C4-2B (cell line): ENCODE measurements around the gene HIF1A.

Experiments
- CTCF ChIP-seq: fragments of 450-650 bp; conservative IDR thresholded peaks from 2 replicates; pipeline ENCODE4 v1.5.1; 2017; ENCODE audit warnings: mild to moderate bottlenecking
- ZFX ChIP-seq: fragments of 450-650 bp; IDR thresholded peaks from 2 replicates; pipeline ENCODE4 v1.6.1; 2017

DNA sequence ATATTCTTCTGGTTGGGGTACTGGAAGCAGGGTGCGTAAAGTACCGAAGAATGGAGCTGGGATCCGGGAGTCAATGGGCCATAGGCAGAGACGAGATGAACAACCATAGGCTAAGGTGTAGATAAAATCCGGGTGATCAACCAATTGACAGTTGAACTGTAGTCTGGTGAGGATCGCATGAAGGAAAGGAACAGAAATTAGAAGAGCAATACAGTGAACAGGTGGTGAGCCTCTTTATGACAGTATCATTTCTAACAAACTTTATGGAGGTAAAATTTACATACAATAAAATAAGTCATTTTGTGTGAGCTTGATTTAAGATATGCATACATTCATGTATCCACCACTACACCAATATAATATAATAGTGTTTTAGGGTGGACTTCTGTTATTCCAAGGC, 13.9 kb upstream of the HIF1A start:
- TF ChIP-seq CTCF (no peak), ZFX (no peak)
